ENCODE results near the gene ELMO2. TPM values are rescaled to one million over a fixed set of nuclear protein-coding genes. Genes with fewer than 3 reads are reported as not detected.

ELMO2 gene
- total and polyA plus RNA-seq, 2 of the 4 experiments (the other 2 are of a cell fraction): 29.2 to 52.7 TPM

DNA sequence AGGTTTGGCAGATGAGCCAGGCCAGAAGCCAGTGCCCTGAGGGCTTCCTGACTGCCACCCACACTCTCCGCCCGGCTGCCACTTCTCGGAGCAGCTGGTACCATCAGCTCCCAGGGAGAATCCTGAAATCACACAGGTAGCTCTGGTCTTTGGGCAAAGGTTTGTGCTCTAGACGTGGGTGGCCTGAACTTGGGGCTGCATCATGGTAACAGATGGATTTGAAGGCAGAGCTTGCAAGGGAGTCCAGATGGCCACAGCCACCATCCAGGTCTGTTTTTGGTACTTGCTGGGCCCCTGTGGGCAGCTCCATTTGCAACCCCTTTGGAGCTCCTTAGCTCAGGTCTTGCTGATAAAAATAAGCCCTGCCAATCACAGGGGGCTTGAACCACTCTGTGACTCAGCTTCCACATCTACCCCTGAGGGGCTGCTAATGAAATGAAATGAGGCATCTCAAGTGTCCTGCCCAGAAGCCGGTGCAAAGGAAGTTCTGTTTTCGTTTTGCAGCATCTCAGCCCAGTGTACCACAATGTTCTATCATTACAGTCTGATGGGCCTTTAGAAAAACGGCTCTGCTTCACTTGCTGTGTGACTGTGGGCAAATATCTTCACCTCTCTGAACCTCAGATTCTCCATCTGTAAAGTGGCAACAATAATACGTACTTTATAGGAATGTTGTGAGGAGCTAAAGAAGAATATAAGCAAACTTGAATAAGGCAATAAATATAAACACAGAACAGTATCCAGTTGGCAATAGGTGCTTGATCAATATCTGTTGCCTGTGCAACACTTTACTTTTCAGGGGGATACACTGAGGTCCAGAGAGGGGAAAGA lies 73.0 kb downstream of the ELMO2 start (continued):
- TF ChIP-seq NFE2L2 (IDR thresholded peaks at IDR 0.05; ENCODE audit: low read depth, low read length): no peak

DNA sequence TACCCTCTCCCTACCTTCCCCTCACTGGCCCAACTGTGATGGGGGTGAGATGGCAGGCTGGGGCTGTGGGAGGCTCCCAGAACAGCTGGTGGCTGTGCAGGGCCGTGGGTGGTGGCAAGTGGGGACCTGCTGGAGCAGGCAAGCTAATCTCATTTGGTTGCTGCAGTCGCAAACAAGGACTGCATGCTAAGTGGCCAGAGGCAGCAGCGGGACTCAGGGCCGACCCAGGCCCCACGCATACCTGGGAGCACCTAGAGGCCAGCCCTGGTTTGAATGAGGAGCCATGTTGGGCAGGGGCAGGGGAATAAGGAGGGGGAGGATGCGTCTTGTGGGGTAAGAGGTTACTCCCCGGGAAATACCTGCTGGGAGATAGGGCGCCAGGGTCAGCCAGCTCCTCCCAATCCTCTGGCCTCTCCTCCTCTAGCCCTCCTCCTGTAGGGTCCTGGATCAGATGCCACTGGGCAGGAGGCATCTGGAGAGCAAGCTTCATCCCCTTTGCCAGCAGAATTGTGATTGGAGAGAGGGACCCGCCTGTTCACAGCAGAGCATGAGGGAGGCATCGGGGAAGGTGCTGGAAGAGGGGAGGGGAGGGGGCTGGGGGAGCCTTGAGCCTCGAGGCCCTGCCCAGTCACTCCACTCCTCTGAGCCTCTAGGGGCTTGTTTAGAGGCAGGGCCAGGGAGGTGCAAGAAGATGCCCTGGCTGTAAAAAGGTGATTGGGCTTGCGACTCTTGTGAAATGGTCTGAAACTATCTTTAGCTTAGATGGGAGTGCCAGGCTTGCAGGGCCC lies 73.8 kb downstream of the ELMO2 start:
- Histone ChIP-seq H3K18ac (ENCODE audit: low read depth, low read length) (no peak overlapping the region), H3K27me3 (ENCODE audit: control insufficient read depth, insufficient read depth, low read length) (peaks cover 70% of the 10 kb centered on the region), H2AFZ (replicated peaks; ENCODE audit: low read length, poor library complexity) (no peak overlapping the region), H2AK9ac (replicated peaks; ENCODE audit: low read depth, low read length, poor library complexity) (no peak overlapping the region), H3K4me2 (ENCODE audit: low read depth, low read length) (no peak overlapping the region), H3K23ac (ENCODE audit: low read depth, low read length) (no peak overlapping the region), H3K14ac (replicated peaks; ENCODE audit: low read depth, low read length) (no peak overlapping the region), H4K8ac (ENCODE audit: low read depth in 2 of 2, low read length in 2 of 2) (no peak overlapping the region), H2BK15ac (ENCODE audit: low read depth, low read length) (no peak overlapping the region), H3K4ac (ENCODE audit: low read depth, low read length) (no peak overlapping the region), H3K27ac (ENCODE audit: insufficient read depth, low read length) (no peak overlapping the region), H3K9me3 (ENCODE audit: control insufficient read depth, insufficient read depth, low read length) (no peaks in the 10 kb centered on the region), H3K4me3 (ENCODE audit: insufficient read depth, low read depth, low read length) (no peak overlapping the region), H3K36me3 (ENCODE audit: control insufficient read depth, insufficient read depth, low read length) (no peaks in the 10 kb centered on the region), H4K5ac (ENCODE audit: low read depth, low read length) (no peak overlapping the region), H3K79me1 (ENCODE audit: low read depth in 1 of 2, low read length in 2 of 2) (no peaks in the 10 kb centered on the region), H3K9ac (ENCODE audit: low read depth, low read length) (no peak overlapping the region), H3K9me1 (ENCODE audit: insufficient read depth, low read length) (no peaks in the 10 kb centered on the region), H2BK5ac (ENCODE audit: low read depth, low read length, poor library complexity, severe bottlenecking) (no peak overlapping the region), H2AK5ac (ENCODE audit: low read depth, low read length) (no peak overlapping the region), H2BK120ac (ENCODE audit: low read depth, low read length) (no peak overlapping the region), H4K20me1 (ENCODE audit: insufficient read depth, low read length) (no peaks in the 10 kb centered on the region), H3K56ac (ENCODE audit: extremely low read depth, insufficient read depth, low read length) (no peak overlapping the region), H3K4me1 (ENCODE audit: control insufficient read depth, insufficient read depth, low read length) (no peaks in the 10 kb centered on the region), H4K91ac (ENCODE audit: insufficient read depth, low read depth, low read length) (no peak overlapping the region), H2BK20ac (ENCODE audit: low read depth, low read length) (no peak overlapping the region)
- no peak for ATAC-seq (ENCODE audit: low read depth)
- no peak for DNase-seq
- ChIA-PET CTCF (no interaction called here), POLR2A (ENCODE audit: unreplicated experiment) (interaction anchor here (0.8 kb wide), 1 partner anchor 31 kb away, joined by 3 read pairs; no protein-coding TSS in a partner anchor)
- intact Hi-C loops (cut with micrococcal nuclease) (no loop called here), in situ Hi-C loops (cut with MboI; ENCODE audit: low sequenced_read_pairs) (no loop called here), dilution Hi-C loops (cut with HindIII; ENCODE audit: low sequenced_read_pairs, unreplicated experiment) (no loop called here)
- WGBS, 2 experiments (ENCODE audit: extremely low coverage in 2 of 2, insufficient read length in 1 of 2): no CpG with 5 or more reads among the region's 12 CpGs
- BruUV-seq (replicated peaks): no TSS peak
- TF ChIP-seq MAFK (IDR thresholded peaks at IDR 0.05; ENCODE audit: low read depth, low read length): no peak
- TF ChIP-seq, protein P1, sequence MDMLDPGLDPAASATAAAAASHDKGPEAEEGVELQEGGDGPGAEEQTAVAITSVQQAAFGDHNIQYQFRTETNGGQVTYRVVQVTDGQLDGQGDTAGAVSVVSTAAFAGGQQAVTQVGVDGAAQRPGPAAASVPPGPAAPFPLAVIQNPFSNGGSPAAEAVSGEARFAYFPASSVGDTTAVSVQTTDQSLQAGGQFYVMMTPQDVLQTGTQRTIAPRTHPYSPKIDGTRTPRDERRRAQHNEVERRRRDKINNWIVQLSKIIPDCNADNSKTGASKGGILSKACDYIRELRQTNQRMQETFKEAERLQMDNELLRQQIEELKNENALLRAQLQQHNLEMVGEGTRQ (IDR thresholded peaks at IDR 0.05; ENCODE audit: low read depth, low read length): no peak
- no peak for TF ChIP-seq POLR2A (IDR thresholded peaks at IDR 0.05; ENCODE audit: low read depth, low read length)
- no peak for TF ChIP-seq RCOR1 (IDR thresholded peaks at IDR 0.05; ENCODE audit: insufficient replicate concordance, low read length)
- TF ChIP-seq RFX5 (IDR thresholded peaks at IDR 0.05; ENCODE audit: low read depth, low read length): no peak
- TF ChIP-seq MXI1 (IDR thresholded peaks at IDR 0.05; ENCODE audit: borderline replicate concordance, low read depth, low read length): no peak
- TF ChIP-seq NFE2L2 (IDR thresholded peaks at IDR 0.05; ENCODE audit: low read depth, low read length): no peak
- TF ChIP-seq, protein P2, sequence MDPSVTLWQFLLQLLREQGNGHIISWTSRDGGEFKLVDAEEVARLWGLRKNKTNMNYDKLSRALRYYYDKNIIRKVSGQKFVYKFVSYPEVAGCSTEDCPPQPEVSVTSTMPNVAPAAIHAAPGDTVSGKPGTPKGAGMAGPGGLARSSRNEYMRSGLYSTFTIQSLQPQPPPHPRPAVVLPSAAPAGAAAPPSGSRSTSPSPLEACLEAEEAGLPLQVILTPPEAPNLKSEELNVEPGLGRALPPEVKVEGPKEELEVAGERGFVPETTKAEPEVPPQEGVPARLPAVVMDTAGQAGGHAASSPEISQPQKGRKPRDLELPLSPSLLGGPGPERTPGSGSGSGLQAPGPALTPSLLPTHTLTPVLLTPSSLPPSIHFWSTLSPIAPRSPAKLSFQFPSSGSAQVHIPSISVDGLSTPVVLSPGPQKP (IDR thresholded peaks at IDR 0.05; ENCODE audit: borderline replicate concordance, low read depth, low read length): no peak
- TF ChIP-seq BHLHE40 (IDR thresholded peaks at IDR 0.05; ENCODE audit: low read depth, low read length): no peak
- TF ChIP-seq, protein P3, sequence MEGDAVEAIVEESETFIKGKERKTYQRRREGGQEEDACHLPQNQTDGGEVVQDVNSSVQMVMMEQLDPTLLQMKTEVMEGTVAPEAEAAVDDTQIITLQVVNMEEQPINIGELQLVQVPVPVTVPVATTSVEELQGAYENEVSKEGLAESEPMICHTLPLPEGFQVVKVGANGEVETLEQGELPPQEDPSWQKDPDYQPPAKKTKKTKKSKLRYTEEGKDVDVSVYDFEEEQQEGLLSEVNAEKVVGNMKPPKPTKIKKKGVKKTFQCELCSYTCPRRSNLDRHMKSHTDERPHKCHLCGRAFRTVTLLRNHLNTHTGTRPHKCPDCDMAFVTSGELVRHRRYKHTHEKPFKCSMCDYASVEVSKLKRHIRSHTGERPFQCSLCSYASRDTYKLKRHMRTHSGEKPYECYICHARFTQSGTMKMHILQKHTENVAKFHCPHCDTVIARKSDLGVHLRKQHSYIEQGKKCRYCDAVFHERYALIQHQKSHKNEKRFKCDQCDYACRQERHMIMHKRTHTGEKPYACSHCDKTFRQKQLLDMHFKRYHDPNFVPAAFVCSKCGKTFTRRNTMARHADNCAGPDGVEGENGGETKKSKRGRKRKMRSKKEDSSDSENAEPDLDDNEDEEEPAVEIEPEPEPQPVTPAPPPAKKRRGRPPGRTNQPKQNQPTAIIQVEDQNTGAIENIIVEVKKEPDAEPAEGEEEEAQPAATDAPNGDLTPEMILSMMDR (conservative IDR thresholded peaks at IDR 0.05; ENCODE audit: low read depth, low read length): no peak
- TF ChIP-seq FOS (IDR thresholded peaks at IDR 0.05; ENCODE audit: low read depth, low read length): no peak
